HEK293 (cell line): ENCODE measurements around the gene BMPR2.
"Not testable (repeated sequence)": the region's sequence is repeated elsewhere in the genome, so short reads cannot be mapped to it uniquely, and the experiment has no call there.

Experiments
- CTCF ChIA-PET: fragments of 350-600 bp; formaldehyde crosslinking; extraction: SDS; loops from one replicate; lab custom pipeline; 2021; ENCODE audit warnings: antibody characterized with exemption; lab: Yijun Ruan, JAX
- POLR2A ChIA-PET: fragments of 300-600 bp; formaldehyde crosslinking; extraction: SDS; loops from one replicate; lab custom pipeline; 2020; ENCODE audit warnings: antibody characterized with exemption, inconsistent platforms; lab: Yijun Ruan, JAX
- H3K27ac ChIP-seq: fragments of 200-500 bp; sonication (Bioruptor generic); 2 replicates; pipeline ENCODE4 v1.5.1; 2014; ENCODE audit warnings: low read depth, low read length, control low read depth, inconsistent platforms; ENCODE audit errors: extremely low read depth
- H3K36me3 ChIP-seq, 2 experiments: fragments of 200-500 bp in 1 of 2; sonication (Bioruptor generic) in 1 of 2; 1 replicate in 1 of 2; 2 replicates in 1 of 2; pipeline ENCODE4 v1.5.1; 2014 to 2017; ENCODE audit warnings: inconsistent platforms in 2 of 2, low read length in 2 of 2; ENCODE audit not compliant: control insufficient read depth in 2 of 2, insufficient read depth in 1 of 2
- H3K4me1 ChIP-seq: fragments of 200-500 bp; sonication (Bioruptor generic); 2 replicates; pipeline ENCODE4 v1.5.1; 2014; ENCODE audit warnings: mild to moderate bottlenecking, low read length, inconsistent platforms; ENCODE audit not compliant: control insufficient read depth, insufficient read depth
- H3K4me3 ChIP-seq: 2 replicates; pipeline ENCODE4 v1.5.1; 2011; ENCODE audit warnings: low read depth, mild to moderate bottlenecking, control low read depth, low read length, moderate library complexity
- H3K9me3 ChIP-seq: fragments of 200-500 bp; sonication (Bioruptor generic); 2 replicates; pipeline ENCODE4 v1.5.1; 2014; ENCODE audit warnings: low read depth, low read length, inconsistent platforms; ENCODE audit not compliant: control insufficient read depth, insufficient read depth
- GLIS1 ChIP-seq: fragments of 450-650 bp; formaldehyde crosslinking; IDR thresholded peaks from 2 replicates; pipeline ENCODE4 v1.5.1; 2016; ENCODE audit warnings: missing biosample characterization, missing genetic modification characterization
- KLF9 ChIP-seq: fragments of 450-650 bp; formaldehyde crosslinking; IDR thresholded peaks from 2 replicates; pipeline ENCODE4 v1.5.1; 2016; ENCODE audit warnings: missing biosample characterization, missing genetic modification characterization, low read depth
- REPIN1 ChIP-seq: fragments of 450-650 bp; formaldehyde crosslinking; IDR thresholded peaks from 2 replicates; pipeline ENCODE4 v1.5.1; 2017; ENCODE audit warnings: missing biosample characterization, missing genetic modification characterization, low read depth
- SALL2 ChIP-seq: fragments of 450-650 bp; formaldehyde crosslinking; IDR thresholded peaks from 2 replicates; pipeline ENCODE4 v1.5.0; 2017; ENCODE audit warnings: missing biosample characterization, mild to moderate bottlenecking, missing genetic modification characterization, borderline replicate concordance
- SP2 ChIP-seq: fragments of 450-650 bp; formaldehyde crosslinking; IDR thresholded peaks from 2 replicates; pipeline ENCODE4 v1.5.1; 2016; ENCODE audit warnings: missing biosample characterization, missing genetic modification characterization
- WT1 ChIP-seq: fragments of 450-650 bp; formaldehyde crosslinking; IDR thresholded peaks from 2 replicates; pipeline ENCODE4 v1.5.1; 2016; ENCODE audit warnings: missing biosample characterization, missing genetic modification characterization
- ZBTB26 ChIP-seq: fragments of 450-650 bp; formaldehyde crosslinking; optimal IDR thresholded peaks from 2 replicates; pipeline ENCODE3; 2016; ENCODE audit warnings: missing biosample characterization, mild to moderate bottlenecking, missing genetic modification characterization
- ZNF121 ChIP-seq: fragments of 450-650 bp; formaldehyde crosslinking; IDR thresholded peaks from 2 replicates; pipeline ENCODE4 v1.5.1; 2016; ENCODE audit warnings: missing biosample characterization, missing genetic modification characterization
- ZNF148 ChIP-seq: fragments of 450-650 bp; formaldehyde crosslinking; IDR thresholded peaks from 2 replicates; pipeline ENCODE4 v1.5.0; 2017; ENCODE audit warnings: missing biosample characterization, missing genetic modification characterization, borderline replicate concordance
- ZNF302 ChIP-seq: fragments of 450-650 bp; formaldehyde crosslinking; IDR thresholded peaks from 2 replicates; pipeline ENCODE4 v1.5.1; 2016; ENCODE audit warnings: missing biosample characterization, missing genetic modification characterization, low read depth
- ZNF311 ChIP-seq: fragments of 450-650 bp; formaldehyde crosslinking; IDR thresholded peaks from 2 replicates; pipeline ENCODE4 v1.5.1; 2017; ENCODE audit warnings: missing biosample characterization, missing genetic modification characterization, borderline replicate concordance
- ZNF555 ChIP-seq: fragments of 450-650 bp; formaldehyde crosslinking; conservative IDR thresholded peaks from 2 replicates; pipeline ENCODE4 v1.5.1; 2017; ENCODE audit warnings: missing biosample characterization, mild to moderate bottlenecking, missing genetic modification characterization, inconsistent platforms
- ZNF558 ChIP-seq: fragments of 450-650 bp; formaldehyde crosslinking; IDR thresholded peaks from 2 replicates; pipeline ENCODE4 v1.5.1; 2016; ENCODE audit warnings: missing biosample characterization, missing genetic modification characterization
- ZNF580 ChIP-seq: fragments of 450-650 bp; formaldehyde crosslinking; IDR thresholded peaks from 2 replicates; pipeline ENCODE4 v1.5.1; 2016; ENCODE audit warnings: missing biosample characterization, missing genetic modification characterization
- ZNF624 ChIP-seq: fragments of 450-650 bp; formaldehyde crosslinking; IDR thresholded peaks from 2 replicates; pipeline ENCODE4 v1.5.1; 2017; ENCODE audit warnings: missing biosample characterization, missing genetic modification characterization
- ZNF768 ChIP-seq: fragments of 450-650 bp; formaldehyde crosslinking; IDR thresholded peaks from 2 replicates; pipeline ENCODE4 v1.5.1; 2018; ENCODE audit warnings: missing biosample characterization, mild to moderate bottlenecking, missing genetic modification characterization
- ZNF791 ChIP-seq: fragments of 450-650 bp; formaldehyde crosslinking; IDR thresholded peaks from 2 replicates; pipeline ENCODE4 v1.5.1; 2016; ENCODE audit warnings: missing biosample characterization, missing genetic modification characterization
- ZSCAN23 ChIP-seq: fragments of 450-650 bp; formaldehyde crosslinking; IDR thresholded peaks from 2 replicates; pipeline ENCODE4 v1.5.1; 2016; ENCODE audit warnings: missing biosample characterization, missing genetic modification characterization

Gene BMPR2

GRCh38 chr2:202545523-202545922 is 169.4 kb downstream of the BMPR2 start (continued):
- no peak for TF ChIP-seq ZBTB26 (tag by site-specific recombination)
- TF ChIP-seq ZNF768 (tag by site-specific recombination): no peak
- TF ChIP-seq SP2 (tag by site-specific recombination): no peak
- TF ChIP-seq SALL2 (tag by site-specific recombination): no peak
- TF ChIP-seq ZNF148 (tag by site-specific recombination): no peak
- no peak for TF ChIP-seq ZNF555
- TF ChIP-seq ZNF302 (tag by site-specific recombination): no peak
- no peak for TF ChIP-seq REPIN1 (tag by site-specific recombination)
- no peak for TF ChIP-seq ZSCAN23 (tag by site-specific recombination)

GRCh38 chr2:202545931-202546330 is 169.8 kb downstream of the BMPR2 start:
- Histone ChIP-seq H3K4me3 (no peak overlapping the region), H3K4me1 (peaks cover 15% of the 10 kb centered on the region), H3K36me3 (peaks cover 0 to 8% of the 10 kb centered on the region in 2 experiments; a peak in 1 of 3 replicates), H3K27ac (no peak overlapping the region), H3K9me3 (no peaks in the 10 kb centered on the region)
- TF ChIP-seq ZNF558 (tag by site-specific recombination) (no peak), ZNF624 (no peak), KLF9 (tag by site-specific recombination) (no peak), ZNF311 (tag by site-specific recombination) (no peak), SP2 (tag by site-specific recombination) (no peak)
- POLR2A ChIA-PET: no interaction called here
- CTCF ChIA-PET: interaction anchor here (0.5 kb wide), 1 partner anchor 221 kb away, joined by 4 read pairs; no protein-coding TSS in a partner anchor

GRCh38 chr2:202546499-202547141 is 170.5 kb downstream of the BMPR2 start:
- CTCF ChIA-PET: interaction anchor here (0.5 kb wide), 1 partner anchor 221 kb away, joined by 4 read pairs; no protein-coding TSS in a partner anchor
- H3K9me3 ChIP-seq, H3K4me1 ChIP-seq, H3K27ac ChIP-seq, H3K4me3 ChIP-seq, H3K36me3 ChIP-seq, POLR2A ChIA-PET: not testable (repeated sequence)
- TF ChIP-seq WT1: peak; percentile 70
- peak; percentile 82 for TF ChIP-seq GLIS1 (tag by site-specific recombination)
- TF ChIP-seq ZNF580: 0 out of 2 replicates have a peak, but pooled peaks have one; percentile 19
- TF ChIP-seq, all 188 proteins: peak for 3; not testable (repeated sequence) for 185

GRCh38 chr2:202548240-202548639 is 172.1 kb downstream of the BMPR2 start:
- no peak overlapping the region for H3K4me3 ChIP-seq
- H3K4me1 ChIP-seq: peaks cover 8% of the 10 kb centered on the region
- no peak overlapping the region for H3K27ac ChIP-seq
- H3K9me3 ChIP-seq: no peaks in the 10 kb centered on the region
- CTCF ChIA-PET: interaction anchor here (0.7 kb wide), 2 partner anchors 32 to 1281 kb away, joined by 3 to 4 read pairs; no protein-coding TSS in a partner anchor
- TF ChIP-seq ZNF121 (0 out of 2 replicates have a peak, but pooled peaks have one; percentile 38), ZNF791 (no peak)
- TF ChIP-seq, all 188 proteins: peak for 1
- POLR2A ChIA-PET: no interaction called here
- H3K36me3 ChIP-seq: peaks cover 6 to 10% of the 10 kb centered on the region in 2 experiments
